PFSK-1 (cell line): ENCODE measurements around the gene PPM1B.

Experiments
- FOXP2 ChIP-seq: optimal IDR thresholded peaks from 2 replicates; pipeline ENCODE3; 2011; ENCODE audit warnings: borderline replicate concordance, control low read depth, inconsistent platforms; ENCODE audit not compliant: insufficient read depth; ENCODE audit errors: extremely low read length, extremely low read depth
- POLR2AphosphoS5 ChIP-seq: IDR thresholded peaks from 2 replicates; pipeline ENCODE4 v1.6.1; 2012; ENCODE audit warnings: low read depth, mild to moderate bottlenecking, control low read depth, low read length, moderate library complexity
- REST ChIP-seq, 2 experiments: IDR thresholded peaks; 2 replicates each; pipeline versions ENCODE4 v1.6.1 to v1.8.0; 2011 to 2012; ENCODE audit warnings: low read depth in 2 of 2, low read length in 2 of 2, control low read depth in 1 of 2, inconsistent platforms in 1 of 2, mild to moderate bottlenecking in 1 of 2, moderate library complexity in 1 of 2; ENCODE audit not compliant: insufficient read depth in 1 of 2
- SIN3A ChIP-seq: IDR thresholded peaks from 2 replicates; pipeline ENCODE4 v1.6.1; 2012; ENCODE audit warnings: mild to moderate bottlenecking, low read length, moderate library complexity, borderline replicate concordance; ENCODE audit not compliant: insufficient read depth
- TAF1 ChIP-seq: IDR thresholded peaks from 2 replicates; pipeline ENCODE4 v1.6.1; 2012; ENCODE audit warnings: low read length, control low read depth, borderline replicate concordance; ENCODE audit not compliant: insufficient read depth

The PPM1B gene

DNA sequence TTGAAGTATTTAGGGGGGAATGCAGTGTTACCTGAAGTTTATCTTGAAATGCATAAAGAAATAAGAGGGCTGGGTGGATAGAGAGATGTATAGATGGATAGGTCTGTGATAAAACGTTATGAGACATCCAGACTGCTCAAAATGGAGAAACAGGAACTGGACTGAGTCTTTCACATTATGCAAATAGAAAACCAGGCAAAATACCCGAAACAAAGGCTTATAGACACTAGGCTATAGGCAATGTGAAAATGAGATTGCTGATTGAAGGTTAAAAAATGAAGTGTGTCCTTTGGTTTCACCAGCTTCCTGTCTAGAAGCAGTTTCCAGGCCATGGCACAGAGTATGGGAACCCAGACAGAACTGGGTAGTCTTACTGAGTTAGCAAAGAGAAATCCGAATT, 81.7 kb downstream of the PPM1B start:
- TF ChIP-seq TAF1 (no peak), SIN3A (no peak), REST (IDR thresholded peaks at IDR 0.05; ENCODE audit: insufficient read depth in 1 of 2, low read depth in 2 of 2, low read length in 2 of 2) (no peak), FOXP2 (no peak), POLR2AphosphoS5 (no peak)

DNA sequence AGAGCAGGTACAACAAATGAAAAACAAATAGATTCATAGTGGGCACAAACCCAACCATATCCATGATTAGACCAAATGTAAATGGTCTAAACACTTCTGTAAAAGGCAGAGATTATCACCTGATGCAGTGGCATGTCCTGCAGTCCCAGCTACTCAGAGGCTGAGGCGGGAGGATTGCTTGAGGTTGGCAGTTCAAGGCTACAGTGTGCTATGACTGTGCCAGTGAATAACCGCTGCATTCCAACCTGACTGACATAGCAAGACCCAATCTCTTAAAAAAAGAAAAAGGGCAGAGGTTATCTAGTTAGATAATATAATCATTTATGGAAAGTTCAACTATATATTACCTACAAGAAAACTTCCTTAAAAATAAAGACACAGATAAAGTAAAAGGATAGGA, 85.3 kb downstream of the PPM1B start:
- no peak for TF ChIP-seq TAF1
- TF ChIP-seq POLR2AphosphoS5: no peak
- TF ChIP-seq REST (IDR thresholded peaks at IDR 0.05; ENCODE audit: insufficient read depth in 1 of 2, low read depth in 2 of 2, low read length in 2 of 2): no peak
- no peak for TF ChIP-seq FOXP2
- TF ChIP-seq SIN3A: no peak

DNA sequence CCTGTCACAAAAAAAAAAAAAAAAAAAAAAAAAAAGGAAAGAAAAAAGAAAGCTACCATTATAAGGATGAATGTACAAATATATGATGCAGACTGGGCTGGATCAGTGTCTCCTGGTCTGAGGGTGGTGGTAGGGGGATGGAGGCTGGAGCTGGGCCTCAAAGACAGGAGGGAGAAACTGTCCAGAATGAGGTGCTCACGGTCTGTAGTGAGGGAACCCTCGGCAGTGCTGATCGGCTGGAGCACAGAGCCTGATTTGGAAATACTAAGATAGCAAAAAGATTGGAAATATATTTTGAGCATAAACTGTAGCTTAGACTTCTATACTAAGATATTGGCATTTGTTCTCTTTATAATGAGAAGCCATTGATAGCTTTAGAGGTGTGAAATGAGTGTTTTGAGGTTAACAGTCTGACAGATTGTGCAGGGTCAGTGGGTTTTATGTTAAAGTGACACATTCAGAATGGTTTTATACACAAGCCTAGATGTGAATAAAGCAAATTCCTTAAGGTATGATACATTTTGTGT, 98.7 kb downstream of the PPM1B start:
- TF ChIP-seq POLR2AphosphoS5: no peak
- no peak for TF ChIP-seq TAF1
- no peak for TF ChIP-seq REST (IDR thresholded peaks at IDR 0.05; ENCODE audit: insufficient read depth in 1 of 2, low read depth in 2 of 2, low read length in 2 of 2)
- no peak for TF ChIP-seq FOXP2
- TF ChIP-seq SIN3A: no peak

GRCh38 chr2:44267796-44268648, 99.3 kb downstream of the PPM1B start:
- TF ChIP-seq REST (IDR thresholded peaks at IDR 0.05; ENCODE audit: insufficient read depth in 1 of 2, low read depth in 2 of 2, low read length in 2 of 2): no peak
- TF ChIP-seq SIN3A: no peak
- no peak for TF ChIP-seq TAF1
- no peak for TF ChIP-seq FOXP2
- TF ChIP-seq POLR2AphosphoS5: no peak
